ENCODE measurements around the gene KLHL6. TPM values are rescaled to one million over a fixed set of nuclear protein-coding genes. Genes with fewer than 3 reads are reported as not detected.
"Not testable (repeated sequence)": the region's sequence is repeated elsewhere in the genome, so short reads cannot be mapped to it uniquely, and the experiment has no call there.

Gene KLHL6
- total and polyA plus RNA-seq, 5 donors: 1.1 to 1.7 (median 1.5) TPM

DNA sequence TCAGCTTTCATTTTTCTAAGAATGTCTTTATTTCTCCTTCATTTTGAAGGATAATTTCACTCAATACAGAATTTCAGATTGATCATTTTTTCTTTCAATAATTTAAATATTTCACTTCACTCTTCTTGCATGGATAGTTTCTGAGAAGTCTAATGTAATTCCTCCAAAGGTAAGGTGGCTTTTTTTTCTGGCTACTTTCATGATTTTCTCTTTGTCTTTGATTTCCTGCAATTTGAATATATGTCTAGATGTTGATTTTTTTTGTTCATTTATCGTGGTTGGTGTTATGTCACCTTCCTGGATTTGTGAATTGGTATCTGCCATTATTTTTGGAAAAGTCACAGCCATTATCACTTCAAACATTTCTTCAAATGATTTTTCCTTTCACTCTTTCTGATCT is 112.5 kb downstream of the KLHL6 start:
- no peaks in the 10 kb centered on the region for H3K4me1 ChIP-seq (ENCODE audit: control insufficient read depth, insufficient read depth, low read length)
- no peak for ATAC-seq
- no peak overlapping the region for H3K27ac ChIP-seq (ENCODE audit: low read length)
- no peak overlapping the region for H3K4me3 ChIP-seq (ENCODE audit: low read length)
- 68% methylated on average over 1 of the region's 1 CpG for WGBS
- no peaks in the 10 kb centered on the region for H3K27me3 ChIP-seq (ENCODE audit: control insufficient read depth, insufficient read depth)
- intact Hi-C loops (cut with DNase I): no loop called here
- no peak for DNase-seq
- peaks cover 2% of the 10 kb centered on the region for H3K9me3 ChIP-seq (ENCODE audit: control insufficient read depth, low read length)

DNA sequence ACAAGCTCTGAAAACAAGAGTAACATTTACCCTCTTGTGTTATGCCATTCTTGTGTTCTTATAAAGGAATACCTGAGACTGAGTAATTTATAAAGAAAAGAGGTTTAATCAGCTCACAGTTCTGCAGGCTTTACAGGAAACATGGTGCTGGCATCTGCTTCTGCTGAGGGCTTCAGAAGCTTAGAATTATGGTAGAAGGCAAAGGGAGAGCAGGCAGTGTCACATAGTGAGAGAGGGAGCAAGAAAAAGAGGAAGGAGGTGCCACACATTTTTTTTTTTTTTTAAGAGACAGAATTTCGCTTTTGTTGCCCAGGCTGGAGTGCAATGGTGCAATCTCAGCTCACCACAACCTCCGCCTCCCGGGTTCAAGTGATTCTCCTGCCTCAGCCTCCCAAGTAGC is 115.0 kb downstream of the KLHL6 start:
- H3K27me3 ChIP-seq (ENCODE audit: control insufficient read depth, insufficient read depth); intact Hi-C loops (cut with DNase I); H3K4me1 ChIP-seq (ENCODE audit: control insufficient read depth, insufficient read depth, low read length); H3K9me3 ChIP-seq (ENCODE audit: control insufficient read depth, low read length); ATAC-seq; H3K4me3 ChIP-seq (ENCODE audit: low read length); H3K27ac ChIP-seq (ENCODE audit: low read length); DNase-seq: not testable (repeated sequence)
- 80% methylated on average over 3 of the region's 3 CpGs for WGBS

DNA sequence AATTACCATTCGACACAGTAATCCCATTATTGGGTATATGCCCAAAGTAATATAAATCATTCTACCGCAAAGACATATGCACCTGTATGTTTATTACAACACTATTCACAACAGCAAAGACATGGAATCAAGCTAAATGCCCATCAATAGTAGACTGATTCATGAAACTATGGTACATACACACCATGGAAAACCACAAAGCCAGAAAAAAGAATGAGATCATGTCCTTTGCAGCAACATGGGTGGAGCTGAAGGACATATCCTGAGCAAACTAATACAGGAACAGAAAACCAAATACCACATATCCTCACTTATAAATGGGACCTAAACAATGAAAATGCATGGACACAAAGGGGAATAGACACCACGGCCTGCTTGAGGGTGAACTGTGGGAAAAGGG is 116.0 kb downstream of the KLHL6 start:
- no peak for ATAC-seq
- Histone ChIP-seq H3K27ac (ENCODE audit: low read length) (no peak overlapping the region), H3K9me3 (ENCODE audit: control insufficient read depth, low read length) (peaks cover 2% of the 10 kb centered on the region), H3K27me3 (ENCODE audit: control insufficient read depth, insufficient read depth) (no peaks in the 10 kb centered on the region), H3K4me3 (ENCODE audit: low read length) (no peak overlapping the region), H3K4me1 (ENCODE audit: control insufficient read depth, insufficient read depth, low read length) (no peaks in the 10 kb centered on the region)
- WGBS: 88% methylated on average over 3 of the region's 3 CpGs
- no peak for DNase-seq
- intact Hi-C loops (cut with DNase I): no loop called here

DNA sequence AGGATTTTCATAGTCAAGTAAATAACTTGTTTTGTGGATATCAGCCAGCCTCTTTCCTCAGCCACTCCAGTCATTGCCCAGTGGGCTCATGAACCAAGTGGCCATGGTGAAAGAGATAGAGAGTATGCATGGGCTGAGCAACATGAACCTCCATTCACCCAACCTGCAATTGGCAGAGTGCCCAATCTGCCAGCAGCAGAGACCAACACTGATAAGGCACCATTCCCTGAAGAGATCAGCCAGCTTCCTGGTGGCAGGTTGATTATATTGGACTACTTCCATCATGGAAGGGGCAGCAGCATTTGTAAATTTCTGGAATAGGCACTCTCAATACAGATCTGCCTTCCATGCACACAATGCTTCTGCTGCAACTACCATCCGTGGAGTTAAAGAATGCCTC is 116.8 kb downstream of the KLHL6 start:
- 90% methylated on average over 1 of the region's 1 CpG for WGBS
- Histone ChIP-seq H3K9me3 (ENCODE audit: control insufficient read depth, low read length) (peaks cover 2% of the 10 kb centered on the region), H3K27ac (ENCODE audit: low read length) (no peak overlapping the region), H3K4me1 (ENCODE audit: control insufficient read depth, insufficient read depth, low read length) (no peaks in the 10 kb centered on the region), H3K4me3 (ENCODE audit: low read length) (no peak overlapping the region), H3K27me3 (ENCODE audit: control insufficient read depth, insufficient read depth) (no peaks in the 10 kb centered on the region)
- intact Hi-C loops (cut with DNase I): no loop called here
- DNase-seq (no peak), ATAC-seq (no peak)

DNA sequence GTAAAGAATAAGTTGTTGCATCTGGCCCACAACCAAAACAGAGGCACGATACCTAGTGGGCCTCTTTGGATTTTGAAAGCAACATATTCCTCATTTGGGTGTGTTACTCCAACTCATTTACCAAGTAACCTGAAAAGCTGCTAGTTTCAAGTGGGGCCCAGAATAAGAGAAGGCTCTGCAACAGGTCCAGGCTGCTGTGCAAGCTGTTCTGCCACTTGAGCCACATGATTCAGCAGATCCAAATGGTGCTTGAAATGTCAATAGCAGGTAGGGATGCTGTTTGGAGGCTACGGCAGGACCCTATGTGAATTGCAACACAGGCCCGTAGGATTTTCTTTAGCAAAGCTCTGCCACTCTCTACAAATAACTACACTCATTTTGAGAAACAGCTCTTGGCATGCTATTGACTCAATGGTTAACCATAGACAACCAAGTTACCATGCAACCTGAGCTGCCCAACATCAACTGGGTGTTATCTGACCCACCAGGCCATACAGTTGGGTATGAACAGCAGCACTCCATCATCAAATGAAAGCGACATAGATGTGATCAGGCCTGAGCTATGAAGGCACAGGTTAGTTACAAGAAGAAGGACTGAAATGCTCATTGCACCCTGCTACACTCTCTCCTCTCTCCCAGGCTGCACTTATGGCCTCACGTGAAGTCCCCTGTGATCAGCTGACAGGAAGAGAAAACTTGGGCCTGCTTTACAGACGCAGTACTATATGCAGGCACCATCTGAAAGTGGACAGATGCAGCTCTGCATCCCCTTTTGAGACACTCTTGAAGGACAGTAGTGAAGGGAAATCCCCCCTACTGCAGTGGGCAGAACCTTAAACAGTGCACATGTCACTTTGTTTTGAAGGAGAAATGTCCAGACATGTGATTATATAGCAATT is 117.6 kb downstream of the KLHL6 start:
- DNase-seq (no peak), ATAC-seq (no peak)
- WGBS: 87% methylated on average over 6 of the region's 6 CpGs
- Histone ChIP-seq H3K27ac (ENCODE audit: low read length) (no peak overlapping the region), H3K27me3 (ENCODE audit: control insufficient read depth, insufficient read depth) (no peaks in the 10 kb centered on the region), H3K4me1 (ENCODE audit: control insufficient read depth, insufficient read depth, low read length) (no peaks in the 10 kb centered on the region), H3K9me3 (ENCODE audit: control insufficient read depth, low read length) (no peaks in the 10 kb centered on the region), H3K4me3 (ENCODE audit: low read length) (no peak overlapping the region)
- intact Hi-C loops (cut with DNase I): no loop called here

Other genes starting within 250 kb of the KLHL6 start
- gene MCF2L2, start 127.1 kb downstream of the KLHL6 start, total RNA-seq: under 1 TPM in 2 of 4 donors, not detected in 2; 0.23 to 0.32 TPM
- gene MCF2L2, start 127.1 kb downstream of the KLHL6 start, polyA plus RNA-seq: 0.07 TPM
- gene KLHL24, start 79.9 kb upstream of the KLHL6 start, total RNA-seq: 100 to 1,000 TPM; 105 to 179 (median 160) TPM
- gene KLHL24, start 79.9 kb upstream of the KLHL6 start, polyA plus RNA-seq: 44.4 TPM
- 10 to 100 TPM; 11.6 to 12.0 (median 11.7) TPM for gene YEATS2, start 142.1 kb upstream of the KLHL6 start, total RNA-seq
- 6.0 TPM for gene YEATS2, start 142.1 kb upstream of the KLHL6 start, polyA plus RNA-seq

All from right cardiac atrium (tissue), 5 donors.